ENCODE measurements around the gene LTC4S. TPM values are rescaled to one million over a fixed set of nuclear protein-coding genes. Genes with fewer than 3 reads are reported as not detected.

The LTC4S gene
- polyA plus RNA-seq, 2 of the 4 experiments (the other 2 are of a cell fraction): not detected

DNA sequence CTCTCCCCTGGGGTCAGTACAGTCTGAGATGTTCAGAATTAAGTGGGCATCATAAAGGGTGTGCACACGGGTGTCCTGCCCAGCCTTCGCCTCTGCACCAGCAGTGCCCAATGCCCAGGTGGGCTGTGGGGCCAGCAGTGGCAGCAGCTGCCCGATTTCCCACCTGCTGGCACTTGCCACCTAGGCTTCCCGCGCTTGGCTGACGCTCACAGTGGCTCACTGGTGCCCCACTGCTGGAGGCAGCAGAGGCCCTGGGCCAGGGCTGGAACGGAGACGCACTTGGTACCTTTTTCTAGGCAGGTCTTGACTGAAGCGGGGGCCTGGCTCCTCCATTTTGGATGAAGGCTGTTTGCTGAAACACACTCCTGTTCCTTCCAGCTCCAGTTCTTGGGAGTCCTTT is 47.8 kb downstream of the LTC4S start:
- Histone ChIP-seq H3K27ac (no peak overlapping the region), H3K4me3 (no peak overlapping the region), H3K9me3 (peaks cover 18% of the 10 kb centered on the region), H3K4me1 (peaks cover 14% of the 10 kb centered on the region; the same call in 1 of the 3 replicates), H3K4me2 (no peak overlapping the region)
- DNase-seq (ENCODE audit: low read depth in 1 of 2, low spot score in 1 of 2) (no peak), FAIRE-seq (no peak), ATAC-seq (peak; percentile 3 to 12)
- 87% methylated on average over 7 of the region's 9 CpGs for WGBS (ENCODE audit: missing lambda C conversion rate)
- ChIA-PET POLR2A (no interaction called here), CTCF (interaction anchor here (0.9 to 2.3 kb wide), 3 partner anchors 15 to 67 kb away, joined by 3 to 9 read pairs (median 4); no protein-coding TSS in a partner anchor)
- peak; percentile 25; the same call in 1 of the 2 replicates for TF ChIP-seq TFCP2L1 (CRISPR knock-in tag; IDR thresholded peaks at IDR 0.05)
- TF ChIP-seq, protein P1, sequence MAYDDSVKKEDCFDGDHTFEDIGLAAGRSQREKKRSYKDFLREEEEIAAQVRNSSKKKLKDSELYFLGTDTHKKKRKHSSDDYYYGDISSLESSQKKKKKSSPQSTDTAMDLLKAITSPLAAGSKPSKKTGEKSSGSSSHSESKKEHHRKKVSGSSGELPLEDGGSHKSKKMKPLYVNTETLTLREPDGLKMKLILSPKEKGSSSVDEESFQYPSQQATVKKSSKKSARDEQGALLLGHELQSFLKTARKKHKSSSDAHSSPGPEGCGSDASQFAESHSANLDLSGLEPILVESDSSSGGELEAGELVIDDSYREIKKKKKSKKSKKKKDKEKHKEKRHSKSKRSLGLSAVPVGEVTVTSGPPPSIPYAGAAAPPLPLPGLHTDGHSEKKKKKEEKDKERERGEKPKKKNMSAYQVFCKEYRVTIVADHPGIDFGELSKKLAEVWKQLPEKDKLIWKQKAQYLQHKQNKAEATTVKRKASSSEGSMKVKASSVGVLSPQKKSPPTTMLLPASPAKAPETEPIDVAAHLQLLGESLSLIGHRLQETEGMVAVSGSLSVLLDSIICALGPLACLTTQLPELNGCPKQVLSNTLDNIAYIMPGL (CRISPR knock-in tag; IDR thresholded peaks at IDR 0.05; ENCODE audit: borderline replicate concordance): no peak
- no peak for TF ChIP-seq FOSB (CRISPR knock-in tag; IDR thresholded peaks at IDR 0.05)
- TF ChIP-seq KDM1A (IDR thresholded peaks at IDR 0.05; ENCODE audit: low read depth): no peak

Small RNA genes within 50 kb of the gene (small RNA-seq; reads per million reads assigned to genes)
- gene MIR1229: 0 to 1.7 (median 0.60) reads per million in 6 experiments

Other genes starting within 250 kb of the LTC4S start
- 30.6 and 39.5 TPM in 2 replicates for gene RUFY1, start 243.4 kb upstream of the LTC4S start, polyA plus RNA-seq (2011; rRNA removed)
- 31.7 to 33.7 TPM (median 33.3 TPM) in 3 replicates for gene RUFY1, start 243.4 kb upstream of the LTC4S start, polyA plus RNA-seq (2017; fragmentation: RNase III; extraction: RNeasy Plus Mini Kit Qiagen cat#74134 plus additional on column Dnase treatment)
- 511 and 688 TPM in 2 replicates for gene HNRNPH1, start 170.3 kb upstream of the LTC4S start, polyA plus RNA-seq (2011; rRNA removed)
- gene HNRNPH1, start 170.3 kb upstream of the LTC4S start, polyA plus RNA-seq (2017; fragmentation: RNase III; extraction: RNeasy Plus Mini Kit Qiagen cat#74134 plus additional on column Dnase treatment): 1,576 to 1,720 TPM (median 1,580 TPM) in 3 replicates
- gene CBY3, start 113.0 kb upstream of the LTC4S start, polyA plus RNA-seq (2011; rRNA removed): not detected in 2 replicates
- not detected in 3 replicates for gene CBY3, start 113.0 kb upstream of the LTC4S start, polyA plus RNA-seq (2017; fragmentation: RNase III; extraction: RNeasy Plus Mini Kit Qiagen cat#74134 plus additional on column Dnase treatment)
- 1,000 and 1,241 TPM in 2 replicates for gene CANX, start 95.0 kb upstream of the LTC4S start, polyA plus RNA-seq (2011; rRNA removed)
- 364 to 433 TPM (median 402 TPM) in 3 replicates for gene CANX, start 95.0 kb upstream of the LTC4S start, polyA plus RNA-seq (2017; fragmentation: RNase III; extraction: RNeasy Plus Mini Kit Qiagen cat#74134 plus additional on column Dnase treatment)
- gene MAML1, start 61.2 kb upstream of the LTC4S start, polyA plus RNA-seq (2011; rRNA removed): 6.9 and 10.9 TPM in 2 replicates
- 11.0 to 12.0 TPM (median 11.4 TPM) in 3 replicates for gene MAML1, start 61.2 kb upstream of the LTC4S start, polyA plus RNA-seq (2017; fragmentation: RNase III; extraction: RNeasy Plus Mini Kit Qiagen cat#74134 plus additional on column Dnase treatment)
- 57.4 and 110 TPM in 2 replicates for gene MGAT4B, start 12.9 kb downstream of the LTC4S start, polyA plus RNA-seq (2011; rRNA removed)
- gene MGAT4B, start 12.9 kb downstream of the LTC4S start, polyA plus RNA-seq (2017; fragmentation: RNase III; extraction: RNeasy Plus Mini Kit Qiagen cat#74134 plus additional on column Dnase treatment): 153 to 166 TPM (median 153 TPM) in 3 replicates
- 362 and 415 TPM in 2 replicates for gene SQSTM1, start 26.9 kb downstream of the LTC4S start, polyA plus RNA-seq (2011; rRNA removed)
- 529 to 625 TPM (median 606 TPM) in 3 replicates for gene SQSTM1, start 26.9 kb downstream of the LTC4S start, polyA plus RNA-seq (2017; fragmentation: RNase III; extraction: RNeasy Plus Mini Kit Qiagen cat#74134 plus additional on column Dnase treatment)
- gene MRNIP, start 64.8 kb downstream of the LTC4S start, polyA plus RNA-seq (2011; rRNA removed): 21.4 and 26.1 TPM in 2 replicates
- gene MRNIP, start 64.8 kb downstream of the LTC4S start, polyA plus RNA-seq (2017; fragmentation: RNase III; extraction: RNeasy Plus Mini Kit Qiagen cat#74134 plus additional on column Dnase treatment): 29.7 to 35.9 TPM (median 30.5 TPM) in 3 replicates
- 37.2 and 45.2 TPM in 2 replicates for gene TBC1D9B, start 113.9 kb downstream of the LTC4S start, polyA plus RNA-seq (2011; rRNA removed)
- 60.1 to 68.1 TPM (median 64.7 TPM) in 3 replicates for gene TBC1D9B, start 113.9 kb downstream of the LTC4S start, polyA plus RNA-seq (2017; fragmentation: RNase III; extraction: RNeasy Plus Mini Kit Qiagen cat#74134 plus additional on column Dnase treatment)